GM12878 (cell line): ENCODE data around the gene PRDM12.

Experiments
- SMARCA5 ChIP-seq: fragments of 450-650 bp; IDR thresholded peaks from 2 replicates; pipeline ENCODE4 v1.6.1; 2017; ENCODE audit warnings: mild to moderate bottlenecking
- TF ChIP-seq, protein P1 (sequence below), 3 experiments: IDR thresholded peaks in 2 of 3; conservative IDR thresholded peaks in 1 of 3; 2 replicates each; pipeline ENCODE4 v1.5.1; 2011; ENCODE audit warnings: low read depth in 3 of 3, low read length in 3 of 3, mild to moderate bottlenecking in 3 of 3, control low read depth in 2 of 3, moderate library complexity in 2 of 3, inconsistent platforms in 1 of 3, mixed read lengths in 1 of 3; ENCODE audit not compliant: control insufficient read depth in 2 of 3, insufficient read depth in 1 of 3; ENCODE audit errors: extremely low read depth in 1 of 3

DNA sequence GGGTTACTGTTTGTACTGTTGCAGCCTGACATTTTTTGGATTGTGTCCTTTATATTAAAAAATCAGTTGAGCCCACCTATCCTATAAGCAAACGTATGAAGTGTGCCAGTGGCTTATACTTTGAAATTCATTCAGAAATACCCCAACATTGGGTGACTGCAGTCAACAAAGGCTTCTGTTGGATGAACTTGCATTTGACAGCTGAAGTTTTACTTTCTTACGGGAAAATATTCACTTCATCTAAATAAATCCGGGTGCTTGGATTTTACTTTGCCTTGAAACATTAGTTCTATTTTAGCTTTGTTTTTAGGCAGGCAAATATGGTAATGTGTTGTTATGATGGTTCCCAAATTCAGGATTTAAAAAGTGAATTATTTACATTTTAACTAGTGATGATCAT is 50.9 kb downstream of the PRDM12 start:
- TF ChIP-seq SMARCA5 = no peak
- TF ChIP-seq, protein P1, sequence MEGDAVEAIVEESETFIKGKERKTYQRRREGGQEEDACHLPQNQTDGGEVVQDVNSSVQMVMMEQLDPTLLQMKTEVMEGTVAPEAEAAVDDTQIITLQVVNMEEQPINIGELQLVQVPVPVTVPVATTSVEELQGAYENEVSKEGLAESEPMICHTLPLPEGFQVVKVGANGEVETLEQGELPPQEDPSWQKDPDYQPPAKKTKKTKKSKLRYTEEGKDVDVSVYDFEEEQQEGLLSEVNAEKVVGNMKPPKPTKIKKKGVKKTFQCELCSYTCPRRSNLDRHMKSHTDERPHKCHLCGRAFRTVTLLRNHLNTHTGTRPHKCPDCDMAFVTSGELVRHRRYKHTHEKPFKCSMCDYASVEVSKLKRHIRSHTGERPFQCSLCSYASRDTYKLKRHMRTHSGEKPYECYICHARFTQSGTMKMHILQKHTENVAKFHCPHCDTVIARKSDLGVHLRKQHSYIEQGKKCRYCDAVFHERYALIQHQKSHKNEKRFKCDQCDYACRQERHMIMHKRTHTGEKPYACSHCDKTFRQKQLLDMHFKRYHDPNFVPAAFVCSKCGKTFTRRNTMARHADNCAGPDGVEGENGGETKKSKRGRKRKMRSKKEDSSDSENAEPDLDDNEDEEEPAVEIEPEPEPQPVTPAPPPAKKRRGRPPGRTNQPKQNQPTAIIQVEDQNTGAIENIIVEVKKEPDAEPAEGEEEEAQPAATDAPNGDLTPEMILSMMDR (IDR thresholded peaks at IDR 0.05 in 2 of 3, conservative IDR thresholded peaks at IDR 0.05 in 1 of 3; ENCODE audit: control insufficient read depth in 2 of 3, extremely low read depth in 1 of 3, insufficient read depth in 1 of 3, low read depth in 3 of 3, low read length in 3 of 3) = no peak
